T-helper 9 cell (primary cell): ENCODE measurements around the gene PM20D2.

Experiments used
- DNase-seq: peaks from one replicate; pipeline ENCODE4 v3.0.0-alpha.2; 2020

The PM20D2 gene

GRCh38 chr6:89145091-89145955 is 532 bp upstream of the PM20D2 start:
- DNase-seq = no peak

DNA sequence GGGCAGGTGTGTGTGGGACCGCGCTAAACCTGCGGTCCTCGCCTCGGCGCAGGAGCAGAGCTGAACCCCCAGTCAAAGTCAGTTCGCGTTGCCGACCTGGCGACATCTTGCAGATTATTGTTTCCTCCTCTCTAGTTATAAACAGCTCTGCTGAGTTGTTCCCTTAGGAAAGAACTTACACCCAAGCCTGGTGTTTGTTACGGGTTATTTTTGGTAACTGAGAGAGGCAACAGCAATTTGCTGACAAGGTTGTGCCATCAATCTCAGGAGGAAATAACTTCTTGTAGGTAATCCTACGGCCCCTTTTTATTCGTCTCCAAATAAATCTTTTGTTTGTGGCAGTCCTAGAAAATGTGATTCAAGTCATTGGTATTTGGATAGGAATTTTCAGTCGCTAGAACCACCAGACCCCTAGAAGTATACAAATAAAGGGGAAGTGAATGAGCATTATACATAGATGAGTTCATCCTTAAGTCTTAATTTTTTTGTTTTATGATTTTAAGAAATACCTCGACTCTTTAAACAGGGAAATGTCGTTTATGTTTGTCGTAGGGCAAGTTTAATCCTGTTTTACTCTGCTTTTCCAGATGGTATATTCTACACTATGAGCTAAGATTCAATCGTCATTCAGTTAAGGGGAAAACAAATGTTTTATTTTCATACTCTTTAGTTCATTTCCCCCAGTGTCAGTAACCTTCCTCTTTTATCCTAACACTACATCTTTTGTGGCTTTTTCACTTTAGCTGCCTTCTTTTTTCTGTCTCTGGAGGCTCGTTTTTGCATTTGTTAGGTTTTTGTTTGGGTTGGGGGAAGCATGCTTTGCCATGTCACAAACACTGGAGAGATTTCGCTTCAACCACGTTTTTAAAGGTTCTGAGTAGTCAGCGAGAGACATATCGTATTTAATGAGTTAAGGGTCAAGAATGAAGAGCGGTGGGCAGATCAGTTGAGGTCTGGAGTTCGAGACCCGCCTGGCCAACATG is 1.2 kb downstream of the PM20D2 start:
- DNase-seq = no peak

GRCh38 chr6:89148016-89148750 is 2.3 kb downstream of the PM20D2 start:
- no peak for DNase-seq

DNA sequence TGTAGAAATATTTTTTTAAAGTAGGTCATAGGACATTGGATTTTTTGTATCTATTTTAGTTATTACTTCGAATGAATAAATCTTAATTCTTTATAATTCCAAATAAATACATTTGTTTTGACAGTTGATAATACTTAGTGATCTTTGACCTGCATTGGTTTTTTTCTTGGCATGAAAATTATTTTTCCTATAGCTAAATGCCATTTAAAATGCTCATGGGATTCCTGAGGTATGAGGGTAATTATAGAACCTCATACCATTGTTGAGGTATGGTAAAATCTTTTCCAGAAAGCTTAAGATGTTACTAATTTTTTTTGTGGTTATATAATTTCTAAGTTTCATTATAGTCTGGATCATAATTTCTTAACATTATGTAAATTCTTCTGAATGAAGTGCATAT is 8.3 kb downstream of the PM20D2 start:
- DNase-seq = no peak

- DNase-seq = no peak
Observed at GRCh38 chr6:89160331-89161092, 14.7 kb downstream of the PM20D2 start.

GRCh38 chr6:89161326-89162046 is 15.6 kb downstream of the PM20D2 start:
- no peak for DNase-seq

- no peak for DNase-seq
Observed at GRCh38 chr6:89162047-89162371, 16.2 kb downstream of the PM20D2 start.

GRCh38 chr6:89172131-89172530 is 26.3 kb downstream of the PM20D2 start:
- DNase-seq = no peak

GRCh38 chr6:89173634-89174033 is 27.8 kb downstream of the PM20D2 start:
- no peak for DNase-seq

DNA sequence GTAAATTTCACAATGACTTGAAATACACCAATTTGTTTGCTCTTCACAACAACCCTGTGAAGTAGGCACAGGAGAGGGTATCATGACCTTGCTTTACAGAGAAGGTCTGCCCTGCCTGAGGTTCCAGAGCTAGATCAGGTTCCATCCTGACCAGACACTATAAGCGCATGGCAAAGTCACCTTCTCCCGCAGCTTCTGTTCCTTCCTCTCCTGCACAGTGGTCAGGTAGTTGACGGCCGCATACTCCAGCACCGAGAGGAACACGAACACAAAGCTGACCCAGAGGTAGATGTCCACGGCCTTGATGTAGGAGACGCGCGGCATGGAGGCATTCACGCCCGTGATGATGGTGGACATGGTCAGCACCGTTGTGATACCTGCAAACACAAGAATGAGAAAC is 34.3 kb downstream of the PM20D2 start:
- no peak for DNase-seq

DNA sequence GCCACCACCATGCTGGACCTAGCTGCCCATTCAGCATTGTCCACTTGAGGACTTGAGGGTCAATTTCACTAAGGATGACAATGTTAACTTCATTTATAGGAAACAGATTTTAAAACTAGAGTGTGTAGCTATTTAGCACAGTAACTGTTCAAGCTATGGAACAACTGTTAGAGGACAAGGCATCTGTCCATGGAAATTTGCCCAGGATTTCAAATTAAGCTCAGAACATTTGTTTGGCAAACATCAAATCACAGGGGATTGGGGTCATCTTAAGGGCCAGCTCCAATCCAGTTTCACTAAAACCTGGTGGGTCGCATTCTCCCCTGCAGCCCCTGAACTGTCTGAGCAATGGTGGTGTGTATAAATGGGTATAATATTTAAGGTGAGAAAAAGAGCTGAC is 35.1 kb downstream of the PM20D2 start:
- DNase-seq = no peak

- DNase-seq = no peak
Observed at GRCh38 chr6:89183294-89183693, 37.4 kb downstream of the PM20D2 start.

DNA sequence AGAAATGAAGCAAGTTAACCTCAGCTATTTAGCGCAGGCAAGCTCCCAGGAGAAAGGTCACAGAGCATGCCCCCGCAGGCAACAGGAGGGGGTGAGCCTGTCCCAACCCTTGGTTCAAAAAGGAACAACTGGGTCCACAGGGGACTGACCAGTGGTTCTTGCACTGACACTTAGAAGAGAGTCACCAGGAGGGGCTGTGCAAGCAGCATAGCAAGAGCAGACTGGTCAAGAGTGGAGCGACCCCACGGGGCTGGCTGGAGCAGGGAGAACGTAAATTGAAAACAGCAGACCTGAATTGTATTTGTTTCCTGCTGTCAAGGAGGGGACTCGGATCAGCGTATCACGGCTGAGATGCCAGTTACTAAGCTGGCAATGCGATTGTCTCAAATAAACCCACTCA is 38.5 kb downstream of the PM20D2 start:
- DNase-seq = no peak

GRCh38 chr6:89186762-89187161 is 40.9 kb downstream of the PM20D2 start:
- no peak for DNase-seq

DNA sequence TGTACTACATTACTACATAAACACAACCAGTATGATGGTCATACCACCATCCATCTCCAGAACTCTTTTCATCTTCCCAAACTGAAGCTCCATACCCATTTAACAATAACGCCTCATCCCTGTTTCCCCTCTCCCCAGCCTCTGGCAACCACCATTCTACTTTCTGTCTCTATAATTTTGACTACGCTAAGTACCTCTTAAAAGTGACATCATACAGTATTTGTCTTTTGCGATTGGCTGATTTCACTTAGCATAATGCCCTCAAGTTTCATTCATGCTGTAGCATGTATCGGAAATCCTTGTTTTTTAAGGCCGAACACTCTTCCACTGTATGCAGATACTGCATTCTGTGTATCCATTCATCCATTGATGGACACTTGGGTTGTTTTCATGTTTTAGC is 41.6 kb downstream of the PM20D2 start:
- DNase-seq = no peak

DNA sequence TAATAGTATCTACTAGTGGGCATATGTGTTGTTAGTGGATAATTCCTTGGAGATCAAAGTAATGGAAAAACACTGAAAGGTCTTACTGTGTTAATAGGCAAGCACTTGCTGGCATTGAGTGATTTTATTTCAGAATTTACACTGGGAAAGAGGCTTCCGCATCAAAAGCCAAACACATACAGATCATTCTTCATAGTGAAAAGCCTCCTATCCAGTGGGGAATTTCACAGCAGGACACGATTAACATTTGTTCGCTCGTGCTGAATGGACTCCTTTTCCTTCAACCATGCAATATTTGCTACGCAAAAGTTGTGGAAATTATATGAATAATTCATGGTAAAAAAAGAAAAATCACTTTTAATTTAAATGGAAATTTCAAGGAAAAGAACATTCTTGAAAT is 44.9 kb downstream of the PM20D2 start:
- DNase-seq = no peak

DNA sequence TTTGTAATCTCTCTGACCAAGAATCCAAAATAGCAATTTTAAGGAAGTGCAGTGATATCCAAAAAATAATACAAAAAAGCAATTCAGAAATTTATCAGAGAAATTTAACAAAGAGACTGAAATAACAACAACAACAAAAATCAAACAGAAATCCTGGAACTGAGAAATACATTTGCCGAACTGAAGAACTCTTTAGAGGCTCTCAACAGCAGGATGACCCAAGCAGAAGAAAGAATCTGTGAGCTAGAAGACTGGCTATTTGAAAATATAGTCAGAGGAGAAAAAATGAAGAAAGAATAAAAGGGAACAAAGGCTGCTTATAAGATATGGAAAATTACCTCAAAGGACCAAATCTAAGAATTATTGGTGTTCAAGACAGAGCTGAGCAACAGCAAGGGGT is 48.7 kb downstream of the PM20D2 start:
- no peak for DNase-seq

DNA sequence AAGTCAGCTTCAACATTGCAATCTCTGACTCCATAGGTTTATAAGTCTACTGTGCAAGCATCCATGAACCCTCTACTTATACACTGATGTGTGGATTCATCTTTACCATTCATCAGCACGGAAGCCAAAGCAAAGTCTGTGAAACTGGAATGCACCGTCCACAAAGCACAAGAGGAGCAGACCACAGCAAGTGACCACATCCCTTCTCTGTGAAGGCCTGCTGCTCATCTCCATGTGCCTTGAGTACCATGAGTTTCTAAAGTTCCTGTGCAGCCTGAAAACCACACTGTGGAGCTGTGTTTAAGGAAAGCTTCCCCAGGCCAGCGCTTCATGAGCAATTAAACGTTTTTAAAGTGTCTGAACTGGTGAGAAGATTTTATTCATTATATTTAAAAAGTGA is 51.3 kb downstream of the PM20D2 start:
- no peak for DNase-seq

DNA sequence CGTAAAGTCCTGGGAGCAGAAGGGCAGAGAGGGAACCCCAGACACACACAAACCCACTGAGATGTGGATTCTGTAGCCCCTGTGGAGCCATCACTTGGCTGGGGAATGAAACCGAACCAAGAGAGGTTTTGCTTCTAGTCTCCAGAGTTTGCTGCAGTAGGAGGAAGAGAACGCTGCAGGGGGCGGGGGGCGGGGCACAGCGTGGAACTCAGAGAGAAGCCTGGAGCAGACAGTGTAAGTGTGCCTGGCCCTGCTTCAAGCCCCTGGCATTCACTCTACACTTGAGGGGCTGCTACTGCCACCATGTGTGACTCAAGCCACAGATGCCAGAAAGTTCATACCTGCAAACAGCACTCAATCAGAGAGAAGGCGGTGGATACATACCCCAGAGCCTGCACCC is 52.4 kb downstream of the PM20D2 start:
- no peak for DNase-seq

DNA sequence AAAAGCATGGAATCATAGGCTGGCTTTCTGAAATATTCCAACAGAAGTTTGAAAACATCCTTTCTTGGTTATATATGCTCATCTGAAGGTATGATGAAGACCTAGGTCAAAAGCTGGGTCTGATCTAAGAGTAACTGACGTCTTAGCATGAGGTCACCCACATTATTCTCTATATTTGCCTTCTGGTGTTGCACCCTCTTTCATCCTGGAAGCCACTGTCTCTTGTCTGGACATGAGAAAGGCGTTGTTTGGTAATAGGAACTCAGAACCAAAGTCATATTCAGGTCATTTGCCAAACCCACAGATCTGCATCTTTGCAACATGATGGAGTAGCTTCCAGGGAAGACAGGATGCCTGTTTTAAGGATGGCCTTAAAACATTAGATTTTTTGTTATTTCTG is 53.7 kb downstream of the PM20D2 start:
- DNase-seq = no peak

DNA sequence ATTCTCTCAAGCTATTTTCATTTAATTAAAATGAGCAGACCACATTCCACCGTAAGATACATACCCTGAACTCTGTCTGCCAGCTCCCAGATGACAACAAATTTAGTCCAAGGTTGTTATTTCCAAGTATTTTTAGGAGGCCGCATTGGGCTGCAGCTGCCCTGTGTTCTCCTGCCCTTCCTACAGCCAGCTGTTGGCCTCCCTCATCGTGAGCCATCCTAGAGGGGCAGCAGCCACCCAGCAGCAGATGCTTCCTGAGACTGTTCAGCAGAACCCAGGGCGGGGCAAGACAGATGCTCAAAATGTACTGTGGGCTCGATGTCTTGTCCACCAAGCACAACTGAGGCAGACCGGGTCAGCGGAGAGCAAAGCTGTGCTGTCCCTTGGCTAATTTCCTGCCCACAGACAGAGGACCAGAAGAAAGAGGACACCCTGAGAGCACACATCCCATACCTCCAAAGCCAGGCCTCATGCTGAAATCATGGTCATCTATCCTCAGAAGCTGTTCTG is 54.9 kb downstream of the PM20D2 start:
- no peak for DNase-seq

GRCh38 chr6:89204096-89204495 is 58.2 kb downstream of the PM20D2 start:
- no peak for DNase-seq
